ENCODE results near the gene METTL25B.

METTL25B gene

GRCh38 chr1:156727926-156728598 is at the start of gene METTL25B:
TSS of gene METTL25B (plus strand) at chr1:156728469. CDS start at chr1:156729105, 636 bp downstream.
- DNase-seq, result peak; percentile 88 to 90

- no peak for DNase-seq
Observed at GRCh38 chr1:156680056-156680455, 48.2 kb upstream of the METTL25B start.

GRCh38 chr1:156681196-156681960 is 46.9 kb upstream of the METTL25B start:
- DNase-seq, result no peak

DNA sequence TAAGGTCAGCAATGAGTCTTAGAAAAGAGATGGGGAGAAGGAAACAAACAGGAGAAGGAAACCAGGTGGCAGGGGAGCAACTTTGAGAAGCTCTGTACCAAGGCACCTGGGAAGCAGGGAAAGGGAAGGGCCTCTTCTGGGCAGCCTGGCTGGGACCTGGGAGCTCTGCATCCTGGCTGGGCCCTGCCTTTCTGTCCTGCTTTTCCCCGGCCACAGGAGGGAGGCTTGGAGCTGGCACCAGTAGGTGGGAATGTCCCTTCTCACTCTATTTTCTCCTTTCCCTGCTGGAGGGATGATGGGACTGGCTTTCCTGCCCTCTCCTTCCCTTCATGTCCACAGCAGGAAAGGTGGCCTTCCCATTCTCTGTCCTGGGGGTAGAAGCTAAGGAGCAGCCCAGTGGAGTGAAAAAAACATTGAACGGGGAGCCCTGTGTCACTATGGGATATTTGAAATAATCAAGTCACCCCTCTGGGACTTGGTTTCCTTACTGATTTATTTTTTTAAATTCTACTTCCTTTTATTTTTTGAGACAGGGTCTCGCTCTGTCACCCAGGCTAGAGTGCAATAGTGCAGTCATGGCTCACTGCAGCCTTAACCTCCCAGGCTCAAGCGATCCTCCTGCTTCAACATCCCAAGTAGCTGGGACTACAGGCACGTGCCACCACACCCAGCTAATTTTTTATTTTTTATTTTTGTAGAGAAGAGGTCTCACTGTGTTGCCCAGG is 45.9 kb upstream of the METTL25B start:
- DNase-seq, result no peak

DNA sequence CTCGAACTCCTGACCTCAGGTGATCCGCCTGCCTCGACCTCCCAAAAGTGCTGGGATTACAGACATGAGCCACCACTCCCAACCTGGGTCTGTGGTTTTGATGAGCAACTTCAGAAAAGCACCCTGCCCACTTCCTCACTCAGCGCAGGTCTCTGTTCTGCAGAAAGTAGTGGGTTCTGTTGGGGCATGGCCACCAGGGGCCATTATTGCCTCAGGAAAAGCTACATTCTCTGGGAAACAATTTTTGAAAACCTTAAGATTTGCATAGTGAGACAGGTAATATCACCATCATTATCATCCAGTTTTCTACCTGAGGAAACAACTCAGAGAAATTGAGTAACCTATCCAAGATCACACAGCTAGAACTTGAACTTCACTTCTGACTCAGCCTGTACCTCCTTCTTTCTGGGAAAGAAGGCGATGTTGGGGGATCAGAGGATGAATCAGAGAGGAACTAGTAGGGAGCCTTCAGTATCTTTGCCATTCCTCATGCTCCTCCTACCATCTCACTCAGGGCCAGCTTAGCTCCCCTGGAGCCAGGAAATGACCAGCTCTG is 44.0 kb upstream of the METTL25B start:
- peak; percentile 57 to 59 for DNase-seq

- peak; percentile 86 to 87 for DNase-seq
Observed at GRCh38 chr1:156689035-156689952, 39.0 kb upstream of the METTL25B start.

- no peak for DNase-seq
Observed at GRCh38 chr1:156689953-156690674, 38.2 kb upstream of the METTL25B start.

GRCh38 chr1:156690675-156691036 is 37.6 kb upstream of the METTL25B start:
- DNase-seq, result no peak

DNA sequence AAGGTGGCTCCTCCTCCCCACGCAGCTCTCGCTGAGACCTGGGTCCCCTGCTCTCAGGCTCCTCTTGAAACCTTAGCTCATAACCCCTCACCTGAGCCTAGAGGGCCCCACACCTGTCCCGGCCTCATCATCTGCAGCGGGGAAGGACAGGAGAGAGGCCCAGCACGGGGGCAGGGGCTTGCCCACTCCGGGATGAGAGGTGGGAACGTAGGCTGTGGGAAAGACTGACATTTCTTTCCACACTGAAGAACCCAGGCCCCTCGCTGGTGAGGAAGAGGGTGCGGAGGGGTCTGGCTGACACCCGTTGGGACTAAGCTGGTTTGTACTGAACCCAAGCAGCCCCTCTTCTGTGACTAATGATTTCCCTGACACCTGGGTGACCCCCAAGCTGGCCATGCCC is 37.1 kb upstream of the METTL25B start:
- DNase-seq, result no peak

- DNase-seq, result no peak
Observed at GRCh38 chr1:156691665-156692440, 36.4 kb upstream of the METTL25B start.

- DNase-seq, result no peak
Observed at GRCh38 chr1:156692441-156692924, 35.8 kb upstream of the METTL25B start.

GRCh38 chr1:156692925-156693847 is 35.1 kb upstream of the METTL25B start:
- no peak for DNase-seq

DNA sequence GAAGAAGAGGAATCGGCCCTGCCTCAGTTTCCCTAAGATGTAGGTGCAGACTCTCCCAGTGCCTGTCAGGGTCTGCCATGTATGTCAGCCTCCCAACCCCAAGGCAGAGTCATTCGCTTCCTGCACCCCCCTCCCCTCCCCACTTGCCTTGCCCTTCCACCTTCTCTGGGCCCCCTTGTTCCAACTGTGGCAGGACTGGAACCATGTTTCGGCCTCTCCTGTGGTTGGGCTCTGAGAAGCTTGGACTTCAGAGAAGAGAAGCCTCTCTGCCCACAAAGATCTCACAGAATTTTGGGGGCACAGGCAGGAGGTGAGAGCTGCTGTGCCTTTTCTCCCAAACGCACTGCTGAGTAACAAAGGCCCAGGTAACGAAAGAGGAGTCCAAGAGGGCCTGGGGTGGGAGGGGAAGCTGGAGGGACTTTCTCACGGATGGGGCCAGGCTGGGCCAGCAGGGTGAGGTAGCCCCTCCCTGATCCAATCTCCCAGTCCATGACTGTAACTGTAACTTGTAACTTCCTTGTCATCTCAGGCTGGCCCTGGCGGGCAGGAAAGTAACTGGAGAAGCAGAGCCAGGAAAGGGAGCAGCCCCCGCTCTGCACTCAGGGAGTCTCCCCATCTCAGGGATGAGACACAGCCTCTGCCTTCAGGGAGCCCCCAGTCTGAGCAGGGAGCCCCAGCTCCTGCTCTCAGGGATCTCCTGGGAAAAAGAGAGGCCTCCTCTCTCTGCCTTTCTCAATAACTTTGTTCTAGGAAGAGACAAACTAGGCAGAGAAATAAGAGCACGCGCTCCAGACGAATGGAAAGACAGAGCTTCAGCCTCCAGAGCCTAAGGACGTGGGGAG is 34.2 kb upstream of the METTL25B start:
- no peak for DNase-seq

- no peak for DNase-seq
Observed at GRCh38 chr1:156694690-156694962, 33.6 kb upstream of the METTL25B start.

DNA sequence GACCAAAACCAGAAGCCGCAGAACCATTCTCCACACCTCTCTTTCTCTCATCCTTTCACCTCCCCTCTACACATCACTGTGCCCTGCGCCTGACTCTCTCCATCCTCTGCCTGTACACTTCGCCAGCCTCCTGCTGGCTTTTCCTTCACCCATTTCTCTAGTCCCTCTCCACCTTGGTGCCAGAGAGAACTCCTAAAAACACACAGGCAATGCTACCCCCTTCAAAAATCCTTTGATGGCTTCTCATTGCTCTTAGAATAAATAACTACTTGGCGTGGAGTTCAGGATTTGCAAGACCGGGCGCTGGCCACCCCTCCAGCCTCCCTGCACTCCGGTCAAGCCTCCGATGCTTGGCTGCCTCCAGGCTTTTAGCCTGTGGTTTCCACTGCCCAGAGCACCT is 31.5 kb upstream of the METTL25B start:
- no peak for DNase-seq

DNA sequence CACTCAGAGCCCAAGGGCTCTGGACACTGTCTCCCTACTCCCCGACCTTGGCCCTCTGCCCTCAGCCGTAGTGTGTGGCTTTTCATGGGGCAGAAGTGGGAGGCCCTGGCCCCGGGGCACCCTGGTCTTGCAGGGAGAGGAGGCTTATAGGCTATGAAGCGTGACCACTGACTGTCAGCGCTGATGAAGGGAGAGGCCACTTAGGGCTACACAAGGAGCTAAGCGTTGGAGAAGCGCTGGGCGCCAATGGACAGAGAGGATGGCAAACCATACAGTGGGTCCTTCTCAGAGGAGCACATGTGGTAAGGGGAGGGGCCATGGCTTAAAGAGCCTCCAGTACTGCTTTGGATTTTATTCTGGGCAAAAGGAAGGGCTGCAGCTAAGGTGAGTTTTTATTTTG is 30.8 kb upstream of the METTL25B start:
- DNase-seq, result no peak

- DNase-seq, result no peak
Observed at GRCh38 chr1:156698995-156699394, 29.3 kb upstream of the METTL25B start.

GRCh38 chr1:156700736-156701531 is 27.3 kb upstream of the METTL25B start:
- no peak for DNase-seq
